ENCODE results near the gene SORCS2.

Gene SORCS2

GRCh38 chr4:7420661-7421040 is 228.3 kb downstream of the SORCS2 start:
- no peak for DNase-seq (ENCODE audit: low read depth)
- no peak for TF ChIP-seq CTCF (conservative IDR thresholded peaks at IDR 0.05; ENCODE audit: low read length)
- H3K4me3 ChIP-seq (ENCODE audit: low read length), result no peak overlapping the region

GRCh38 chr4:7421356-7422150 is 229.2 kb downstream of the SORCS2 start:
- no peak for DNase-seq (ENCODE audit: low read depth)

GRCh38 chr4:7422151-7422897 is 230.0 kb downstream of the SORCS2 start:
- DNase-seq (ENCODE audit: low read depth), result no peak
- no peak for TF ChIP-seq CTCF (conservative IDR thresholded peaks at IDR 0.05; ENCODE audit: low read length)
- H3K4me3 ChIP-seq (ENCODE audit: low read length), result no peak overlapping the region

More at GRCh38 chr4:7421356-7422150, 229.2 kb downstream of the SORCS2 start:
- TF ChIP-seq CTCF (conservative IDR thresholded peaks at IDR 0.05; ENCODE audit: low read length), result no peak
- H3K4me3 ChIP-seq (ENCODE audit: low read length), result no peak overlapping the region

GRCh38 chr4:7422898-7423180 is 230.5 kb downstream of the SORCS2 start:
- TF ChIP-seq CTCF (conservative IDR thresholded peaks at IDR 0.05; ENCODE audit: low read length), result no peak

GRCh38 chr4:7423391-7423790 is 231.1 kb downstream of the SORCS2 start:
- no peak for DNase-seq (ENCODE audit: low read depth)
- H3K4me3 ChIP-seq (ENCODE audit: low read length), result no peak overlapping the region
- no peak for TF ChIP-seq CTCF (conservative IDR thresholded peaks at IDR 0.05; ENCODE audit: low read length)

More at GRCh38 chr4:7422898-7423180, 230.5 kb downstream of the SORCS2 start:
- H3K4me3 ChIP-seq (ENCODE audit: low read length), result no peak overlapping the region
- DNase-seq (ENCODE audit: low read depth), result no peak

- H3K4me3 ChIP-seq (ENCODE audit: low read length), result no peak overlapping the region
- TF ChIP-seq CTCF (conservative IDR thresholded peaks at IDR 0.05; ENCODE audit: low read length), result no peak
- peak; percentile 36 for DNase-seq (ENCODE audit: low read depth)
Measured at GRCh38 chr4:7423801-7424552, 231.6 kb downstream of the SORCS2 start.

All from AG10803 (cell line).